Adrenal gland (tissue), 12 donors: ENCODE data around the gene EXOC4. TPM values are rescaled to one million over a fixed set of nuclear protein-coding genes. Genes with fewer than 3 reads are reported as not detected.
"Not testable (repeated sequence)": the region's sequence is repeated elsewhere in the genome, so short reads cannot be mapped to it uniquely, and the experiment has no call there.

ENCODE experiments used
- DNase-seq, 7 donors: peaks; one replicate each; pipeline ENCODE4 v3.0.0-alpha.2; 2019 to 2020
- H3K27ac ChIP-seq, 5 donors: fragments of 200-600 bp; sonication (generic) in 4 of 5; 1 replicate in 3 of 5; 2 replicates in 2 of 5; pipeline versions ENCODE4 v1.5.1 to v1.8.0; 2016 to 2020; ENCODE audit warnings: mild to moderate bottlenecking in 1 of 5
- H3K27me3 ChIP-seq: fragments of 200-600 bp; 2 replicates; pipeline ENCODE4 v1.8.0; 2021
- H3K36me3 ChIP-seq, 2 donors: fragments of 200-600 bp; replicated peaks in 1 of 2; 1 replicate in 1 of 2; 2 replicates in 1 of 2; pipeline versions ENCODE4 v1.5.1 to v1.8.0; 2018 to 2022
- H3K4me1 ChIP-seq, 2 donors: fragments of 200-600 bp; replicated peaks in 1 of 2; 1 replicate in 1 of 2; 2 replicates in 1 of 2; pipeline versions ENCODE4 v1.5.1 to v1.8.0; 2018 to 2021
- H3K4me3 ChIP-seq, 4 donors: fragments of 200-600 bp; sonication (generic) in 3 of 4; one replicate each; pipeline ENCODE4 v1.5.1; 2016 to 2018
- H3K9me3 ChIP-seq, 3 donors: fragments of 200-600 bp; sonication (generic) in 1 of 3; replicated peaks in 1 of 3; 1 replicate in 2 of 3; 2 replicates in 1 of 3; pipeline versions ENCODE4 v1.5.1 to v1.8.0; 2016 to 2021
- CTCF ChIP-seq, 6 experiments: fragments of 450-650 bp in 4 of 6; fragments of 200-600 bp in 2 of 6; sonication (generic) in 1 of 6; IDR thresholded peaks; 1 replicate in 5 of 6; 2 replicates in 1 of 6; pipeline versions ENCODE4 v1.5.1 to v1.8.0; 2016 to 2021; ENCODE audit warnings: antibody characterized with exemption in 6 of 6, mild to moderate bottlenecking in 2 of 6, moderate library complexity in 1 of 6
- POLR2A ChIP-seq, 2 donors: fragments of 450-650 bp; IDR thresholded peaks; one replicate each; pipeline ENCODE4 v1.6.1; 2017; ENCODE audit warnings: antibody characterized with exemption in 2 of 2, mild to moderate bottlenecking in 2 of 2, moderate library complexity in 1 of 2
- WGBS, 4 donors: extraction: QIAGEN DNeasy Blood & Tissue Kit in 2 of 4; methylation state at CpG; one replicate each; pipeline versions ENCODE4 v1.1.5 to v1.1.7; 2013 to 2017; 5-methylcytosine and 5-hydroxymethylcytosine counted together
- intact Hi-C, 2 donors: fragments of 100-400 bp; cut with DNase I; formaldehyde crosslinking; loops; one replicate each; pipeline versions ENCODE4 v1.14.1 to v1.15.0; 2022 to 2023
- polyA plus RNA-seq, 3 donors: library from polyadenylated mRNA; stranded (reverse); fragments of 200-250 nt in 2 of 3; fragments of 350-450 nt in 1 of 3; fragmentation: Illumina TruSeq in 1 of 3; extraction: RNeasy Lipid Tissue Mini Kit (QIAGEN cat#74804) in 1 of 3; gene quantifications; one replicate each; pipeline ENCODE4 v1.2.3, GENCODE V29; 2013 to 2014
- total RNA-seq, 9 donors: library from RNA; depleted of rRNA in 4 of 9; stranded (reverse); fragments of >200 nt in 4 of 9; fragments of 120-200 nt in 1 of 9; fragmentation: NEBNext Ultra II Directional in 1 of 9; extraction: Animal tissue kit (Norgen Biotek cat#: 25700) in 1 of 9; gene quantifications; one replicate each; pipeline versions ENCODE4 v1.1.0 to v1.2.4, GENCODE V29; 2013 to 2023
- donor health status: healthy with polysubstance abuse.
- donor health status: Bipolar disorder and iron deficiency.
- donor health status: DM: yes; HTN: yes; CAD: no.
- donor health status: DM: no; HTN: no; CAD: no.
- donor health status: DM: no; HTN: no; CAD: no.
- donor health status: DM: yes; HTN: yes; CAD: no.

The EXOC4 gene
- total and polyA plus RNA-seq, 12 donors, result 12.5 to 93.8 (median 67.4) TPM

GRCh38 chr7:133320891-133321290 is 68.0 kb downstream of the EXOC4 start:
- H3K36me3 ChIP-seq, result no peaks in the 10 kb centered on the region
- no peaks in the 10 kb centered on the region for H3K27me3 ChIP-seq
- no peaks in the 10 kb centered on the region for H3K9me3 ChIP-seq
- no peak for DNase-seq
- intact Hi-C loops, result no loop called here
- 91 to 94% (median 93%) methylated on average over 2 of the region's 2 CpGs for WGBS, 4 donors
- no peak overlapping the region for H3K4me3 ChIP-seq
- TF ChIP-seq POLR2A (IDR thresholded peaks at IDR 0.05) (no peak), CTCF (IDR thresholded peaks at IDR 0.05) (no peak)
- no peak overlapping the region for H3K27ac ChIP-seq
- no peaks in the 10 kb centered on the region for H3K4me1 ChIP-seq

GRCh38 chr7:133321366-133321765 is 68.5 kb downstream of the EXOC4 start:
- H3K27me3 ChIP-seq, H3K4me1 ChIP-seq, H3K4me3 ChIP-seq, H3K9me3 ChIP-seq, DNase-seq, H3K27ac ChIP-seq, H3K36me3 ChIP-seq, intact Hi-C loops: not testable (repeated sequence)
- 97 to 98% (median 97%) methylated on average over 4 of the region's 4 CpGs for WGBS, 4 donors

- intact Hi-C loops, H3K36me3 ChIP-seq, H3K27me3 ChIP-seq: not testable (repeated sequence)
These were observed 73.9 kb downstream of the EXOC4 start for GRCh38 chr7:133326745-133327144.

DNA sequence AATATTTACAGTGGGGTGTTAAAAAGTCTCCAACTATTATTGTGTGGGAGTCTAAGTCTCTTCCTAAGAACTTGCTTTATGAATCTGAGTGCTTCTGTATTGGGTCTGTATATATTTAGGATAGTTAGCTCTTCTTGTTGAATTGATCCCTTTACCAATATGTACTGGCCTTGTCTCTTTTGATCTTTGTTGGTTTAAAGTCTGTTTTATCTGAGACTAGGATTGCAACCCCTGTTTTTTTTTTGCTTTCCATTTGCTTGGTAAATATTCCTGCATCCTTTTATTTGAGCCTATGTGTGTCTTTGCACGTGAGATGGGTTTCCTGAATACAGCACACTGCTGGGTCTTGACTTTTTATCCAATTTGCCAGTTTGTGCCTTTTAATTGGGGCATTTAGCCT is 75.1 kb downstream of the EXOC4 start:
- H3K4me1 ChIP-seq, H3K27me3 ChIP-seq, intact Hi-C loops, DNase-seq, H3K4me3 ChIP-seq, H3K36me3 ChIP-seq, H3K27ac ChIP-seq, H3K9me3 ChIP-seq: not testable (repeated sequence)
- WGBS, 4 donors, result 97 to 100% (median 99%) methylated on average over 1 of the region's 1 CpG

More at GRCh38 chr7:133326745-133327144, 73.9 kb downstream of the EXOC4 start:
- not testable (repeated sequence) for H3K9me3 ChIP-seq, H3K4me3 ChIP-seq, DNase-seq, H3K4me1 ChIP-seq, H3K27ac ChIP-seq
- 93 to 99% (median 96%) methylated on average over 5 to 8 of the region's 8 CpGs for WGBS, 4 donors

- Histone ChIP-seq H3K27ac (no peak overlapping the region), H3K27me3 (no peaks in the 10 kb centered on the region), H3K9me3 (no peaks in the 10 kb centered on the region), H3K36me3 (no peaks in the 10 kb centered on the region), H3K4me3 (no peak overlapping the region), H3K4me1 (no peaks in the 10 kb centered on the region)
- WGBS, 4 donors, result 66 to 90% (median 88%) methylated on average over 5 to 6 of the region's 6 CpGs
- no peak for DNase-seq
- intact Hi-C loops, result no loop called here
- no peak for TF ChIP-seq CTCF (IDR thresholded peaks at IDR 0.05)
- no peak for TF ChIP-seq POLR2A (IDR thresholded peaks at IDR 0.05)
These were observed 77.2 kb downstream of the EXOC4 start for GRCh38 chr7:133330085-133330484.

DNA sequence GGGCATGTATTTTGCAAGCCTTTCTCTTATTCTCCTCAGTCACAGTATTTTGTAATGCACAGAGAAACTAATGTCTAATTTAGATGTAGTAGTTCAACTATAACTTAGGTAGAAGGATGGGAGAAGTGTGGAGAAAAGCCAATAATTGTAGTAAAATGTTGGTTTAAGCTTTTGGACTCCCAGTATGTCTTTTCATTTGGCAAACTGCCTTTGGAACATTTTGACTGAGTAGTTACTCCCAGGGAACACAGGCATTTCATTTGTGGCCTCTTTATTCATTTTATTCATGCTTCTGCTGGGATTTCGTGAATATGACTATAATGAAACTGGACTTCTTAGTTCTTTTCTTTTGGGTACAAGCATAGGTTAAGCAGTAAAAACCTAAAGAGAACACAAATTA is 79.0 kb downstream of the EXOC4 start:
- TF ChIP-seq POLR2A (IDR thresholded peaks at IDR 0.05) (no peak), CTCF (IDR thresholded peaks at IDR 0.05) (no peak)
- H3K27me3 ChIP-seq, result no peaks in the 10 kb centered on the region
- no peak overlapping the region for H3K27ac ChIP-seq
- no peak overlapping the region for H3K4me3 ChIP-seq
- WGBS, 4 donors, result 83 to 90% (median 87%) methylated on average over 1 of the region's 1 CpG
- DNase-seq, result no peak
- no peaks in the 10 kb centered on the region for H3K36me3 ChIP-seq
- no peaks in the 10 kb centered on the region for H3K9me3 ChIP-seq
- H3K4me1 ChIP-seq, result no peaks in the 10 kb centered on the region
- intact Hi-C loops, result no loop called here
